NCI-H1417 (cell line): ENCODE data around the gene CRLF3.
A peak's percentile ranks its signal among the peaks of the same experiment; 100 is the strongest.
"Not testable (repeated sequence)": the region's sequence is repeated elsewhere in the genome, so short reads cannot be mapped to it uniquely, and the experiment has no call there.

Experiments
- DNase-seq, 3 experiments: peaks; one replicate each; lab custom pipeline; 2025; lab: John Stamatoyannopoulos, UW

Gene CRLF3, protein sequence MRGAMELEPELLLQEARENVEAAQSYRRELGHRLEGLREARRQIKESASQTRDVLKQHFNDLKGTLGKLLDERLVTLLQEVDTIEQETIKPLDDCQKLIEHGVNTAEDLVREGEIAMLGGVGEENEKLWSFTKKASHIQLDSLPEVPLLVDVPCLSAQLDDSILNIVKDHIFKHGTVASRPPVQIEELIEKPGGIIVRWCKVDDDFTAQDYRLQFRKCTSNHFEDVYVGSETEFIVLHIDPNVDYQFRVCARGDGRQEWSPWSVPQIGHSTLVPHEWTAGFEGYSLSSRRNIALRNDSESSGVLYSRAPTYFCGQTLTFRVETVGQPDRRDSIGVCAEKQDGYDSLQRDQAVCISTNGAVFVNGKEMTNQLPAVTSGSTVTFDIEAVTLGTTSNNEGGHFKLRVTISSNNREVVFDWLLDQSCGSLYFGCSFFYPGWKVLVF

DNA sequence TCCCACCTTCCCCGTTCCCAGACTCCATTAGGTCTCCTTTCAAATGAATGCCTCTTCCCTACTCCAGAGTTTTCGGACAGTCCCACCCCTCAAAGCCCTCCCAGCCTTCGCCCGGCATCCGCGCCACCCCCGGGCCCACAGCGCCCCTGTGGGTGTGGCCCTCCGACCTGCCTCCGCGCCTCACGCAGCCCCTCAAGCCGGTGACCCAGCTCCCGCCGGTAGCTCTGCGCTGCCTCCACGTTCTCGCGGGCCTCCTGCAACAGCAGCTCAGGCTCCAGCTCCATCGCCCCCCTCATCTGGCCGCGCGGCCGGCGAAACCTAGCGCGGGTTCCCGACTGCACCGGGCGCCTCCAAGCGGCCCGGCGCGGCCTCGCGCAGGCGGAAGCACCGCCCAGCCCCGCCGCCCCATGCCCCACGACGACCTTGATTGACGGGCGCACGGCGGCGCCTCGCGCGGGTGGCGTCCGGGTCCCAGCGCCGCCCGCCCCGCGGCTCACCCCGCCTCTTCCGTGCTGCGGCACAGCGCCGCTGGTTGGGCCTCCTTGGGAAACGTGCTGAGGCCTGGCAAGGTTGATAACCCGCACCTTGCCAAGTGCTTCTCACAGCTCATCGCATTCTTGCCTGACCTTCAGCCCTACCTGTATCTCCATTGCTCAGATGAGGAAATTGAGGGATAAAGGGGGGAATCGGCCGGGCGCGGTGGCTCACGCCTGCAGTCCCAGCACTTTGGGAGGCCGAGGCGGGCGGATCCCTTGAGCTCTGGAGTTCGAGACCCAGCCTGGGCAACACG, at the start of gene CRLF3:
Gene CRLF3 (minus strand): TSS at position 337 of the 790 bp plus-strand sequence. CDS start 41 bp downstream, at position 296.
- peak; percentile 93 to 94 (median 93) for DNase-seq

DNA sequence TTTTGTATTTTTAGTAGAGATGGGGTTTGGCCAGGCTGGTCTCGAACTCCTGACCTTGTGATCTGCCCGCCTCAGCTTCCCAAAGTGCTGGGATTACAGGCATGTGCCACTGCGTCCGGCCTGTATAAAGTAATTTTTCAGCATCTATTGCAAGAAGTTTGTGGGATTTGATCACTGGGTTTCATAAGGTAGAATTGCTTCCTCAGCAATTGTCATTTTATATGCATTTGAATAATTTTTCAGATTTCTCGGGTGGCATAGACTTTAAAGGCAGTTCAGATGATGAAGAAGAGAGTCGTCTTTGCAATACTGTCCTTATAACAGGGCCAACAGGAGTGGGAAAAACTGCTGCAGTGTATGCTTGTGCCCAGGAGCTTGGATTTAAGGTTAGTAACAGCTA, 44.5 kb upstream of the CRLF3 start:
- no peak for DNase-seq

DNA sequence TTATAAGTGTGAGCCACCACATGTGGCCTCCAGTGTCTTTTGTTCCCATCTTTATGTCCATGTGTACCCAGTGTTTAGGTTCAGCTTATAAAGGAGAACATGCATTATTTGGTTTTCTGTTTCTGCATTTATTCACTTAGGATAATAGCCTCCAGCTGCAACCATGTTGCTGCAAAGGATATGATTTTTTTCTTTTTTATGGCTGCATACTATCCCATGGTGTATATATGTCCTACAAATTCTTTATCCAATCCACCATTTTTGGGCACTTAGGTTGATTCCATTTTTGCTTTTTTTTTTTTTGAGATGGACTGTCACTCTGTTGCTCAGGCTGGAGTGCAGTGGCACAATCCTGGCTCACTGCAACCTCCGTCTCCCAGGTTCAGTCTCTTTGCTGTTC, 40.1 kb upstream of the CRLF3 start:
- no peak for DNase-seq

DNA sequence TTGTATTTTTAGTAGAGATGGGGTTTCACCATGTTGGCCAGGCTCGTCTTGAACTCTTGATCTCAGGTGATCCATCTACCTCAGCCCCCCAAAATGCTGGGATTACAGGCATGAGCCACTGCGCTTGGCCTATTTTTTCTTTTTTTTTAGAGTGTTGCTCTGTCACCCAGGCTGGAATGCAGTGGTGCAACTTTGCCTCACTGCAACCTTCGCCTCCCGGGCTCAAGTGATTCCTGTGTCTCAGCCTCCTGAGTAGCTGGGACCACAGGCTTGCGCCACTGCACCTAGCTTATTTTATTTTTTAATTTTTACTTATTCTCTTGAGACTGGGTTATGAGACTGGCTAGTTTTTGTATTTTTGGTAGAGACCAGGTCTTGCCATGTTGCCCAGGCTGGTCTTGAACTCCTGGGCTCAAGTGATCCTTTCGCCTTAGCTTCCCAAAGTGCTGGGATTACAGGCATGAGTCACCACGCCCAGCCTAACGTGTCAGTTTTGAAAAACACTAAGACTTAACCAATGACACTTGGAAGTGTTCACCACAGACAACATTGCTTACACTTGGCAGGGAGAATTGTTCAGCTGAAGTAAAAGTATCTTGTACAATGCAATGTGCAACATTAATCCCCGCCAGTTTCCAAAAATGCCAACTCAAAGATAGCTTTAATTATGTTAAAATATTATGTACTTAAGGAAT, 34.2 kb upstream of the CRLF3 start:
- DNase-seq, result no peak

DNA sequence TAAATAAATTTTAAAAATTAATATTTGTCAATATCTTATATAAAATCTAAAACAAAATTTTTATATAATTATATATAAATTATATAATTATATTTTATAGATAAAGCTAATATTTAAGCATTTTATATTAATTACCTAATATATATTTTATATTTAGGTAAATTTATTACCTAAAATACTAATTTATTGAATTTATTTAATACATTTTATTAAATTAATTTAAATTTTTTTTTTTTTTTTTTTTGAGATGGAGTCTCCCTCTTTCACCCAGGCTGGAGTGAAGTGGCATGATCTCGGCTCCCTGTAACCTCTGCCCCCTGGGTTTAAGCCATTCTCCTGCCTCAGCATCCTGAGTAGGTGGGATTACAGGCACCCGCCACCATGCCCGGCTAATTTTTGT, 29.7 kb upstream of the CRLF3 start:
- DNase-seq, result no peak

DNA sequence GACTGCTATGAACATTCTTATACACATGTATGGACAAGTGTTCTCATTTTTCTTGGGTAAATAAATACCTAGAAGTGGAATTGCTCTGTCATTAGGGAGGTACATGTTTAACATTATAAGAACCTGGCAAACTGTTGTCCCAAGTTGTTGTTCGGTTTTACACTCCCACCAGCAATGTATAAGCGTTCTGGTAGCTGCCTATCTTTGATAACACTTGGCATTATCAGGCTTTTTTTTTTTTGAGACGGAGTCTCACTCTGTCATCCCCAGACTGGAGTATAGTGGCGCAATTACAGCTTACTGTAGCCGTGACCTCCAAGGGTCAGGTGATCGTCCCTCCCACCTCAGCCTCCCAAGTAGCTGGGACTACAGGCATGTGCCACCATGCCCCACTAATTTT, 23.5 kb upstream of the CRLF3 start:
- DNase-seq, result no peak

DNA sequence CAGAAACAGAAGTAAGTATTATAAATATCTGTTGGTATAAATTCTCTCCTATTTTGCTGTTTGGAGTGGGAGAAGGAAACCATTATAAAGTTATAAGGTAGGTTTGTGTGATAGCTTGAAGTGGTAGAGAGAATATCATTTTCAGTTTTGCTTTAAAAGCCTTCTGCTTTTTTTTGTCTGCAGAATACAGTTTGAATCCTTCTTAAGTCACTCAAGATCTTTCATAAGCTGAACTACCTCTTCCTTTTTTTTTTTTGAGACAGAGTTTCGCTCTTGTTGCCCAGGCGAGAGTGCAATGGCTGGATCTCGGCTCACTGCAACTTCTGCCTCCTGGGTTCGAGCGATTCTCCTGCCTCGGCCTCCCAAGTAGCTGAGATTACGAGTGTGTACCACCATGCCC, 16.3 kb upstream of the CRLF3 start:
- no peak for DNase-seq

DNA sequence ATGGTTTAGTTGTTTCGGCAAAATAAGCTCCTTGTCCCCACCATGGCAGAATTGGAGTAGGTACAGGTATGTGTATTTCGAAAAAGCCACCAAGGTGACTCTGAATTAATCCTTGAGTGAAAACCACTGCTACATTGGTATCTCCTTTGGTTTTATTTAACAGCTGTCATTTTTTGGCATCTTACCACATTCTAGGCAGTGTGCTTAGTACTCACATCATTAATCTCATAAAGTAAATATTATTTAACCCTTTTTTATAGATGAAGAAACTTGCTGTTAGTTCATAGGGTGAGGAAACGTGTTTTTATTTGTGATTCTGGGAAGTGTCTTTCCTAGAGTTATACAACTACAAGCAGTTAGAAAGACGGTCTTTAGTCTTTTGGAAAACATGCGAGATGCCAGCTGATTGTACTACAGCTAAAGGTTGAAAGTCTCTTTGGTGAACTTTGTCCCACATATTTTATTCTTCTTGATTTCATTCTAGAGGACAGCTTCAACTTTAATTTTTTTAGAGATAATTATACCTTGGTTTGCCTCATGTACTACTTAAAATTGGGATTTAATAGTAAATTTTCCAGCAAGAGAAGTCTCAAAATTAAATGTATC, 13.8 kb upstream of the CRLF3 start:
- DNase-seq, result no peak

DNA sequence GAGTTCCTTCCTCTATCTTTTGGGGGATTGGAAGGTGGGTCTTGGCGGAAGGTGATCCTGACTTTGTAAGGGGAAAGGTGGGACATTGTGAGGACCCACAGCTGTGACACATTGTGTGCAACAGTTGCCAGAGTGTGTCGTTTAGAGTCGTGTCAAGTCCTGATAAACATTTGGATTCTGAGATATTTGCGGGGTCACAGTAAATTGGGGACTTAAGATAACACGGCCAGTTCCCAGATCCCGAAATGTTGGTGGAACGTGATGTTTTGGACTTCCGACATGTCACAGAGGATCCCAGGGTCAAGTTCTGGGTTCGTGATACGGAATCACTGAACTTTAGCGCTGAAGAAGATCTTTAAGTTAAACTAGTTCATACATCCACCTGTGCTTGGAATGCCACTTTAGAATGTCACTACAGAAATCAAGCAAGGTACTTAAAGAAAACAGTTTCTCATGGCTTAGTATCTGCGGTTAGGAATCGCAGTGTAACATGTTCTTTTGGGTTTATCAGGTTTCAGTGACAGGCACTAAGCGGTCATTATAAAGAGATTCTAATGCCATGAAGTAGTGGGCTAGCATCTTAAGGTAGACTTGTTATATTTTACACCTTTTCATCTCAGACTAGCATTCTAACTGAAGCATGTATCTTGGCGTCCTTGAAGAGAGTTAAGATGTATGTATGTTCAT, 8.1 kb upstream of the CRLF3 start:
- DNase-seq, result no peak

DNA sequence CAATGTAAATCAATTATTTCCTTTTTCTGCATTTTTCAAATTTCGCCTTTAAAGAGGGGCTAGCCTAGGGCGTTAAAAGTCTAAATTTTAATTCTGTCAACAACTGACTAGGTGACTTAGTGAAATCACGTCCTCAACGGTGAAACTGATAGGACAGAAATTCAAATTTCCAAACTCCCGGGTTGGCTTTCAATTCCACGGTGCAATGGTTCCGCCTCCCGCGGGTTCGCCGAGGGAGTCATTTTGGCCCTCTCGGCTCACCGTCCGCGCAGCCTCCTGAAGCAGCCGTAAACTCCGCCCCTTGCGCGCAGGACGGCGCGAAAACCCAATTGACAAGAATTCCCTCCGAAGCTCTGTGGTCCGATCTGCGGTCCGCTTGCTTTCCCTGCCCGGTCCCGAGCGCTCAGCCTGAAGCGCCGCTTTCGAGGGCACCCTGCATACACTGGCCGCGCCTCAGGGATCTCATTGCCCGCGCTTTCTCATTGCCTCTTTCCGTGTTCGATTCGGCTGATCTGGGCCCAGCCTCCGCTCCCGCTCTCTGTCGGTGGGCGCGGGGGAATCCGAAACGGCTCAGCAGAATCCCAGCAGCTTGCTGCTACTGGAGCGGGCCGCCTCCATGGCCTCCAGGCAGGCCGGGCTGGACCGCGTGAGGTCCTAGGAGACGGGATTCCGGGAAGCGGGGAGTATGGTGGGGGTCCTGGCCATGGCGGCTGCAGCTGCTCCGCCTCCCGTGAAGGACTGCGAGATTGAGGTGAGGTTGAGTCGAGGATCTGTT, 7.4 kb upstream of the CRLF3 start, which contains the start of gene ATAD5:
Gene ATAD5 (plus strand): TSS at position 304 of the 775 bp plus-strand sequence. CDS start 382 bp downstream, at position 686.
- peak; percentile 91 to 94 (median 92) for DNase-seq

DNA sequence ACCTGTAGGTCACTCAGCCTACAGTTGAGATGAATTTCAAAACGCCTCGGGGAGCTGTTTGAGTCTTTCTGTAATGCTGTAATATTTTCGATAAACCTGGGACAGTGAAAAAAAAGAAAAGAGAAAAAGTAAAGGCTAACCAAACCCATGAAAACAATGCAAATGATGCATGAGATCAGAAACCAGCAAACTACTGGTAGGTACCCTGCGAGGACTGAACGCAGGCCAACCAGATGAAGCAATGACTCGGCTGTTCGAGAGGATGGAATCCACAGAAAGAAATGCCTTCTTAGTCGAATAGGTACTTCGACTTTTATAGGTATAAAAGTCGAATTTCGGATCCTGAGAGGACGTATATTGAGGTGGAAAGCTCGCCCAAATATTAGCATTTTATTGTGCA, 6.8 kb upstream of the CRLF3 start:
- DNase-seq, result peak in 1 of 3 experiments; percentile 68

DNA sequence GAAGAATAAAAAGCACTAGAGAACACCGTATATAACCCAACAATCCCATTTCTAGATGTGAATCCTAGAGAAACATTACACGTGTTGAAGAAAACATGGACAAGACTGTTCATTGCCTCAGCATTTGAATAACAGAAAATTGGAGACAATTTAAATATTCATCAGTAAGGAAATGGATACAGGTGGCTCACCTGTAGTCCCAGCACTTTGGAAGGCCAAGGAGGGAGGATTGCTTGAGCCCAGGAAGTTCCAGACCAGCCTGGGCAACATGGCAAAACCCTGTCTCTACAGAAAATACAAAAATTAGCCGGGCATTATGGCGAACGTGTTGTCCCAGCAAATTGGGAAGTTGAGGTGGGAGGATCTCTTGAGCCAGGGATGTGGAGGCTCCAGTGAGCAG, 4.5 kb upstream of the CRLF3 start:
- DNase-seq, result no peak

DNA sequence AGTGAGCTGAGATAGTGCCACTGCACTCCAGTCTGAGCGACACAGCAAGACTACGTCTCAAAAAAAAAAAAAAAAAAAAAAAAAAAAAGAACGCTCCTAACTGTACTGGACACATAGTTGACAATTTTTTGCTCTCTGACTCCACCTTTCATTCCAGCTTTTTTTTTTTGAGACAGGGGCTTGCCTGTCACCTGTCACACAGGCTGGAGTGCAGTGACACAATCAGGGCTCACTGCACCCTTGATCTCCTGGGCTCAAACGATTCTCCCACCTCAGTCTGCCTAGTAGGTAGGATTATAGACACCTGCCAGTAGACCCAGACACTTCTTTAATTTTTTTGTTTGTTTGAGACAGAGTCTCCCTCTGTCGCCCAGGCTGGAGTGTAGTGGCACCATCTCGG, 2.6 kb upstream of the CRLF3 start:
- no peak for DNase-seq

DNA sequence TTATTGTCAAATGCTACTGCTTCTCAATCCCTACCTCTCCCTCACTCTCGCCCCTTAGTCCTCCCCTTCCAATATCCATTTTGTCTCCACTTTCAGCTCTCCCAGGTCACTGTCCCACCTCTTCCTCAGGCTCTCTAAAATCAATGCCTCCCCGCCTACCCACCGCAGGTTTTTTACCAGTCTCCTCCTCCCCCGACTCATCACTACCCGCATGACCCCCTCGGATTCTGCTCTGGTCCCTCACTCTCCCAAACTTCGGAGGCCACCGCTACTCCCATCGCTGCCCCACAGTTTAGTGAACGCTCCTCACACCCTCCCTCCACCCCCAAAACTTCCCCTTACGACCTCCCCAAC, 513 bp downstream of the CRLF3 start:
- DNase-seq, result no peak

DNA sequence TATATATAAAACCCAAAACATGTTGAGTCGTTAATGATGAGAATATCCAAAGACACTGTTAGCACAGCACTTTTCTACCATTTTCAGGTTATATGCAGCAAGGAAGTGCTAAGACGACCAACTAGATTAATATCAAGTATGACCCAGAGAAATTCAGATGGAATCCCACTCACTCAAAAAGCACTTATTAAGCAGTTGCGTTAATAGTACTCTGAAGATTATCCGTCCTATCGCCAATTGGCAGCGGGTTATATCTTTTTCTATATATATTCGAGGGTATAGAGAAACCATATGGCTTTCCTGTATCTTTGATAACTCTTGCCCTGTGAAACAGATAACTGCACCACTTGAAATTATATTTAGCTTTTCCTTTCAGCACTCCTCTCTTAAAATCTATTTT, 1.1 kb downstream of the CRLF3 start:
- no peak for DNase-seq

DNA sequence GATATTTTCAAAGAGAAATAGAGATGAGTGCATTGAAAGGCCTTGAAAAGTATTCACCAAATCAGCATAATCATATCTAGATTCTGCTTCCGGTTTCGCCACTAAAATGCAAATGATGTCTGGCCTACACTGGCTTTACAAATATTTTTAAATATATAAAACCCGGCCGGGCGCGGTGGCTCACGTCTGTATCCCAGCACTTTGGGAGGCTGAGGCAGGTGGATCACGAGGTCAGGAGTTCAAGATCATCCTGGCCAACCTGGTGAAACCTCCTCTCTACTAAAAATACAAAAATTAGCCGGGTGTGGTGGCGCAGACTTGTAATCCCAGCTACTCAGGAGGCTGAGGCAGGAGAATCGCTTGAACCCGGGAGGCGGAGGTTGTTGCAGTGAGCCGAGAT, 1.6 kb downstream of the CRLF3 start:
- DNase-seq, result not testable (repeated sequence)

DNA sequence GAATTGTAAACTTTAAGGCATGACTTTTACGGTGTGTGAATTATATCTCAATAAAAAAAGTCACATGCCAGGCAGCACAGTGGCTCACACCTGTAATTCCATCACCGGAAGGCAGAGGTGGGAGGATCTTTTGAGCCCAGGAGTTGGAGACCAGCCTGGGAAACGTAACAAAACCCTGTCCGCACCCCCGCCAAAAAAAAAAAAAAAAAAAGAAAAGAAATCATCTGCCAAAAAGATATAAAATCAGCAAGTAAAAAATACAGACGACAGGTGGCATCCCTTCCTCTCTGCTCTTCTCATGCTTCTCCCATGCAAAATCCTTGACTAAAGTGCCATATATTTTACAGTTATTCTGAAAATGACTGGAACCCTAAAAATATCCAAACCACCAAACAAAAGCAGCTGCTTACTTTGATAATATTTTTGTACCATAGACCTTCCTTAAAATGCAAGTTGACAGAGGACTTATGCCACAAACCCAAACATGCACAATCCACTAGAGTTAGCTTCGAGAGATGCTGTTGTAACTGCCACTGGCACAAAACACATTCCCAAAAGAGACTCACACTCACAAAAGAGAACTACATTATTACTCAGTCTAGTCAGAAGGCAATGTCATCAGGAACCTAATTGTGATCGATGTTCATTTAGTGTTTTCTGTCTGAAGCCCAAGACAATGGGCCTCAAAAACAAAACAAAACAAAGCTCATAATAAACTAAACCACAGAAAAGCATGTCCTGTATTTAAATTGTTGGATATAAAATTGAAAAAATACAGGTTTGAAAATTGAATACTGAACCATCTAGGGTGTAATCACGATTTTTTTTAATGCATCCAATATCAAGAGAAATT, 2.4 kb downstream of the CRLF3 start:
- no peak for DNase-seq

DNA sequence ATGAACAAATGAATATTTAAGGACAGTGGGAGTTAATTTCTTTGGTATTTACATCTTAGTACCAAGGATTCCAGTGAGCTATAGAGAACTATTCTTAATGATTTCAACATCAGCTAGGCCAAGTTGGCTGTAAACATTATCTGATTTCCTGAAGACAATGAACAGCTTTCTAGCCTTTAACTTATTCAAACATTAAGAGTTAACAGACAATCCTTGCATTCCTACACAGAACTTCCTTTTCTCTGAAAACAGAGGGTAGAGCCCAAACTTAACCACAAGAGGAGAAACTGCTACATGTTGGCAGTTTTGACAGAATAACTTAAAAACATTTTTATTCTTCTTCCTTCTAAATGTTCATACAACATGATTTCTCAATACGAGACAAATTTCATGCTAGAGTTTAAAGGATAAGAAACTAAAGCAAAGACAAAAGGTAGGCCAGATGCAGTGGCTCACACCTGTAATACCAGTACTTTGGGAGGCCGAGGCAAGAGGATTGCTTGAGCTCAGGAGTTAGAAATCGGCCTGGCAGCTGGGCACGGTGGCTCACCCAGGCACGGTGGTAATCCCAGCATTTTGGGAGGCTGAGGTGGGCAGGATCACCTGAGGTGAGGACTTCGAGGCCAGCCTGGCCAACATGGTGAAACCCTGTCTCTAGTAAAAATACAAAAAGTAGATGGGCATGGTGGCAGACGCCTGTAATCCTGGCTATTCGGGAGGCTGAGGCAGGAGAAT, 4.4 kb downstream of the CRLF3 start:
- DNase-seq, result no peak

DNA sequence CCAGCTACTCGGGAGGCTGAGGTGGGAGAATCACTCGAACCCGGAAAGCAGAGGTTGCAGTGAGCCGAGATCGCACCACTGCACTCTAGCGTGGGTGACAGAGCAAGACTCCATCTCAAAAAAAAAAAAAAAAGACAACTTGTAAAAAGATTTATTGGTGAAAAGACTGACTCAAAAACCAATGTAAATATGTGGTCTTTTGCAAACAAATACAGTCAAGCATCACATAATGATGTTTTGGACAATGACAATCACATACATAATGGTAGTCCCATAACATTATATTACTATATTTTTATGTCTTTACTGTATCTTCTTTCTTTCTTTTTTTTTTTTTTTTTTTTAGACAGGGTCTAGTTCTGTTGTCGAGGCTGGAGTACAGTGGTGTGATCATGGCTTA, 8.3 kb downstream of the CRLF3 start:
- no peak for DNase-seq
